GM13977 (cell line): ENCODE results near the gene UCN2.
A peak's percentile ranks its signal among the peaks of the same experiment; 100 is the strongest.

Experiments
- DNase-seq: peaks from one replicate; pipeline ENCODE4 v3.0.0; 2012; ENCODE audit warnings: low spot score
- in situ Hi-C: fragments of 300-500 bp; cut with MboI; formaldehyde crosslinking; loops from one replicate; pipeline ENCODE4 v1.12.0; 2022; ENCODE audit warnings: low sequenced_read_pairs, low pct_unique_long_range_greater_than_20kb, mixed read lengths, inconsistent platforms; ENCODE audit not compliant: unreplicated experiment
- TF ChIP-seq, protein P1 (sequence below): IDR thresholded peaks from 2 replicates; pipeline ENCODE4 v1.5.1; 2012; ENCODE audit warnings: mild to moderate bottlenecking, control low read depth; ENCODE audit not compliant: insufficient read depth; ENCODE audit errors: extremely low read depth, missing control alignments

The UCN2 gene

DNA sequence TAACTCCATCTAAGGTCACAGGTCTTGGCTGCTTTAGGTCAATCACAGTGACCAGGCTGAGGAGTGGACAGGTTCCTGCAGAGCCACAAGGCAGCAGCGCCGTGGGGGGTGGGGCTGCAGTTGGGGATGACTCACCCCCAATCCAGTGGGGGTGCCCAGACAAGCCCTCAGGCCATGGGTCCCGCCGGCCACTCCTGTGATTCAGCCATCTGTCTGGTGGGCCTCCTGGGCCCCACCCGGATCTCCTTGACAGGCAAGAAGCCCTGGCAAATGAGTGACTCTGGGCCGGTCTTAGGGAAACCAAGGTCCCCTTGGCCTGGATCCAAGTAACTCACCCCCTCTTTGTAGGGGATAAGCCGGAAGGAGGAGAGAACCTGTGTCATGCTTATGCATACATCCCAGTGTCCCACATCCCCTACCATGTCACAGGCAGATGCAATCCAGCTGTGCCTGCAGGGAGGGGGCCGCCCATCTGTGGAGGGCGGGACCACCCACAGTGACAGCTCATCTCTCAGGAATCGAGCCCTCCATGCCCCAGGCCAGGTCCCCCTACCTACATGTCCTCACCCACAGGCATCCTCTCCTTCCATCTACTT lies 32.0 kb upstream of the UCN2 start:
- in situ Hi-C loops, result no loop called here
- TF ChIP-seq, protein P1, sequence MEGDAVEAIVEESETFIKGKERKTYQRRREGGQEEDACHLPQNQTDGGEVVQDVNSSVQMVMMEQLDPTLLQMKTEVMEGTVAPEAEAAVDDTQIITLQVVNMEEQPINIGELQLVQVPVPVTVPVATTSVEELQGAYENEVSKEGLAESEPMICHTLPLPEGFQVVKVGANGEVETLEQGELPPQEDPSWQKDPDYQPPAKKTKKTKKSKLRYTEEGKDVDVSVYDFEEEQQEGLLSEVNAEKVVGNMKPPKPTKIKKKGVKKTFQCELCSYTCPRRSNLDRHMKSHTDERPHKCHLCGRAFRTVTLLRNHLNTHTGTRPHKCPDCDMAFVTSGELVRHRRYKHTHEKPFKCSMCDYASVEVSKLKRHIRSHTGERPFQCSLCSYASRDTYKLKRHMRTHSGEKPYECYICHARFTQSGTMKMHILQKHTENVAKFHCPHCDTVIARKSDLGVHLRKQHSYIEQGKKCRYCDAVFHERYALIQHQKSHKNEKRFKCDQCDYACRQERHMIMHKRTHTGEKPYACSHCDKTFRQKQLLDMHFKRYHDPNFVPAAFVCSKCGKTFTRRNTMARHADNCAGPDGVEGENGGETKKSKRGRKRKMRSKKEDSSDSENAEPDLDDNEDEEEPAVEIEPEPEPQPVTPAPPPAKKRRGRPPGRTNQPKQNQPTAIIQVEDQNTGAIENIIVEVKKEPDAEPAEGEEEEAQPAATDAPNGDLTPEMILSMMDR, result no peak
- DNase-seq, result no peak

DNA sequence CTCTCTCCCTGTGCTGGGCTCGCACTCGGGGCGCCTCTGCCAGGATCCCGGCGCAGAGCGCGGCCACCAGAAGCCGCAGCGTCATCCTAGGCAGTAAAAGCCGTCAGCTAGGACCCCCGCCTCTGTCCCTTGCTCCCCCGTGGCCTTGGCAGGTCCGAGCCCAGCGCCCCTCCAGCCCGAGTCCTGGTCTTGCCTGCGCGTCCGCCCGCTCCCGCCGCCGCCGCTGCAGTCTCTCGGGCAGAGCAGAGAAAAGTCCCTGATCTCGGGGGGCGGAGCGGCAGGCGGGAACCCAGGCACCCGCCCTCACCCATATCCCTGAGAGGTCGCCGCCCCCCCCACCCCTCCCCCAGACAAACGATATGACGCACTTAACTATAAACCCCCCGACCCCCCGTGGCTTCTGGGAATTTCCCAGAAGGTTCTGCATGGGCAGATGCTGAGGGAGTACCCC lies 31.5 kb upstream of the UCN2 start, which contains the start of gene COL7A1:
COL7A1 (minus strand) TSS at position 255 of the 451 bp plus-strand sequence; CDS start at position 85, 170 bp downstream.
- TF ChIP-seq, protein P1, result no peak
- in situ Hi-C loops, result no loop called here
- peak; percentile 75 for DNase-seq

DNA sequence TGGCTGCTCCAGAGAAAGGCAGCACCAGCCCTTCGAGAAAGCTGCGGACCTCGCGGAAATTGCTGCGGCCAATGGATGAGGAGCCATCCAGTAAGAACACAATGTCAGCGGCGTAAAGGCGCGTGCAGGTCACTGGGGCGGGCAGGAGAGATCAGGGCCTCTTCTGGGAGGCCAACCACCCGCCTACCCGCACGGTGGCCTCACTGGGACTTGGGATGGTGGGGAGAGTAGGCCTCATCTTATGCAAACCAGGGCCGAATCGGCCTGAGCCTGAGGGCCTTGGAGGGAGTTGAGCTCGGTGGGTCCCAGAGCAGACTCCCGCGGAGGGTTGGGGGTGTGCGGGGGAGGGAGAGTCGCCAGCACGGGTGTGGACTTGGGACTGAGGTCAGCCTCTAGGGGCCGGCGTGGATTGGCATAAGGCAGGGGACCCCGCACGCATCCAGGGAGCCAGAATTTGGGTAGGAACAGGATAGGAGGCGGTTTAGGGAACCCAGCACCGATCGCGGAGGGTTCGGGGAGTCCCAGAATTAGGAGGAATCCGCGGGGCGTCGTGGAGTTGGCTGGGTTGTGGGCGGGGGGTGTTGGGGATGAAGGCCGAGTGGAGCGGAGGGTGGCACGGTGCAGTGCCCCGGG lies 31.0 kb upstream of the UCN2 start:
- in situ Hi-C loops, result no loop called here
- no peak for DNase-seq
- TF ChIP-seq, protein P1, result no peak

DNA sequence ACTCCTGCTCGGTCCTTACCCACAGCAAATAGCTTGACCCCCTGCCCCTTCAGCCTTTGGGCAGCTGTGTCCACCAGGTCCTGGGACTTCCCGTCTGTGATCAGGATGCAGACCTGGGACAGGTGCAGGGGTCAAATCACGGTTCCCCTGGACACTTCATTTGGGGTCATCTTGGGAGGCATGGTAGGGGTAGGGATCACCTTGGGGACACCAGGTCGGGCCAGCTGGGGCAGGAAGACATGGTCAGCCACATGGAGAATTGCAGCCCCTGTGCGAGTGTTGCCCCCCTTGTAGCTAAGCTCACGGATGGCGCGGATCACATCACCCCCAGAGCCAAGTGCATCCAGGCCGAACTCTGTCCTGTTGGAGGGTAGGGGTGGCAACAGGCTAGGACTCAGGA lies 29.8 kb upstream of the UCN2 start:
- in situ Hi-C loops, result no loop called here
- DNase-seq, result no peak
- TF ChIP-seq, protein P1, result no peak

DNA sequence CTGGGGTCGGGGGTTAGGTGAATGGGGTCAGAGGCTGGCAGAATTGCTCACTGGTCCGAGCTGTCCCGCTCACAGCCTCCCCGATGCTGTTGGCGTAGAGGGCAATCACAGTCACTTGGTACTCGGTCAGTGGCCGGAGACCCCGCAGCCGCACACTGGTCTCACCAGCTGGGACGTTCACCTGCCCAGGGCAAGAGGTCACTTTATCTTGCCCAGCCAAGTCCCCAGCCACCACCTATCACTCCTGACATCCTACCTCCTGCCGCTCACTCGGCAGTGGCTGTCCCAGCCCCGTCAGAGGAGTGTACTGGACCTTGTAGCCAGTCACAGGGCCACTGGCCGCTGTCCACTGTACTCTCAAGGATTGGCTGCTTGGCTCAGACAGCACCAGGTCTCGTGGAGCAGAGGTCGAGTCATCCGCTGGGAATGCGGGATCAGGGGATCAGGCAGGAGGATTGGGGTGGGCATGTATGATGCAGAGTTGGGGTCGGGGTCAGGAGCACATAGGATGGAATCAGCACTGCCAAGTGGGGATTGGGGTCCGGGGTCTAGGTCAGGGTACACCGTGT lies 29.0 kb upstream of the UCN2 start:
- DNase-seq, result no peak
- TF ChIP-seq, protein P1, result no peak
- in situ Hi-C loops, result no loop called here

DNA sequence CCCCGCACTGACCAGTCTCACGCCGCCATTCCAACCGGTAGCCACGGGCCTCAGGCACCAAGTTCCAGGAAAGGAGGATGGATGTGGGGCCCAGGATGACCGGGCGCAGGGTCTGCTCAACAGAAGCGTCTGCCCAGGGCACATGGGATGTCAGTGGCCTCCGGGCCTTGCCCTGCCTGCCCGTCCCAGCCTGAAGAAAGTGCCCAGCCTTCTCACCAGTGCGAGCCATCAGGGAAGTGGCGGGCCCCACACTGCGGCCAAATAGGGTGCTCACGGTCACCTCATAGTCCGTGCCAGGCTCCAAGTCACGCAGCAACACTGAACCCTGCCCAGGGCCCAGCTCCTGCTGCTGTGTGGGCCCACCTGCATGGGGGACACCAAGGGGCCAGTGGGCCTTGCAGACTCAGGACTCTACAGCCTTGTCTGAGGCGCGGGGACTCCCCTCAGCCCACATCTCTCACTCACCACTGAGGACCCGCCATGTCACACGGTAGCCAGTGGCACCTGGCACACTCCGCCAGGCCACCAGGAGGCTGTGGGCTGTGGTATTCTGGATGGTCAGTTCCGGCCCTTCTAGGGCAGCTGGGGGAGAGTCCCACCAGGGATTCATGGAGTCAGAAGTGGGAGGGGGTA lies 28.4 kb upstream of the UCN2 start:
- TF ChIP-seq, protein P1, result no peak
- no peak for DNase-seq
- in situ Hi-C loops, result no loop called here
